CD8-positive, alpha-beta memory T cell (primary cell): ENCODE measurements around the gene NUP133. TPM values are rescaled to one million over a fixed set of nuclear protein-coding genes. Genes with fewer than 3 reads are reported as not detected.

Experiments
- CTCF ChIA-PET: fragments of 350-600 bp; sonication (Branson Sonifier 250); formaldehyde crosslinking; loops from one replicate; lab custom pipeline; 2021; ENCODE audit warnings: antibody characterized with exemption; lab: Charles Lee
- POLR2A ChIA-PET: fragments of 350-600 bp; sonication (Branson Sonifier 250); formaldehyde crosslinking; loops from one replicate; lab custom pipeline; 2021; ENCODE audit warnings: antibody characterized with exemption; lab: Charles Lee
- DNase-seq, 5 donors: peaks; one replicate each; pipeline versions ENCODE4 v3.0.0 to v3.0.0-alpha.2; 2020 to 2022; ENCODE audit warnings: mixed read lengths in 1 of 5
- H3K27ac ChIP-seq: one replicate; pipeline ENCODE4 v1.7.0; 2013; ENCODE audit warnings: low read depth, mild to moderate bottlenecking, low read length, moderate library complexity
- H3K27me3 ChIP-seq: 2 replicates; pipeline ENCODE4 v1.7.0; 2013; ENCODE audit warnings: low read length, mild to moderate bottlenecking; ENCODE audit not compliant: insufficient read depth, poor library complexity, severe bottlenecking
- H3K36me3 ChIP-seq: 2 replicates; pipeline ENCODE4 v1.7.0; 2013; ENCODE audit warnings: mild to moderate bottlenecking, low read length, moderate library complexity; ENCODE audit not compliant: insufficient read depth
- H3K4me1 ChIP-seq: 2 replicates; pipeline ENCODE4 v1.7.0; 2013; ENCODE audit warnings: mild to moderate bottlenecking, low read length, moderate library complexity; ENCODE audit not compliant: insufficient read depth
- H3K4me3 ChIP-seq: 2 replicates; pipeline ENCODE4 v1.7.0; 2013; ENCODE audit warnings: mild to moderate bottlenecking, low read length
- H3K9me3 ChIP-seq: 2 replicates; pipeline ENCODE4 v1.7.0; 2013; ENCODE audit warnings: mild to moderate bottlenecking, low read length
- H3K27ac Mint-ChIP-seq, 8 donors: one replicate each; pipeline ENCODE4 v1.8.0; 2020 to 2021; ENCODE audit warnings: mixed read lengths in 8 of 8, mild to moderate bottlenecking in 6 of 8, inconsistent platforms in 3 of 8, moderate library complexity in 3 of 8
- H3K27me3 Mint-ChIP-seq, 2 donors: one replicate each; pipeline ENCODE4 v1.8.0; 2020 to 2021; ENCODE audit warnings: mixed read lengths in 2 of 2, mild to moderate bottlenecking in 1 of 2, moderate library complexity in 1 of 2
- H3K36me3 Mint-ChIP-seq, 3 donors: one replicate each; pipeline ENCODE4 v1.8.0; 2020 to 2021; ENCODE audit warnings: mixed read lengths in 3 of 3, inconsistent platforms in 1 of 3, mild to moderate bottlenecking in 1 of 3
- H3K4me1 Mint-ChIP-seq, 3 donors: one replicate each; pipeline ENCODE4 v1.8.0; 2020 to 2021; ENCODE audit warnings: mixed read lengths in 3 of 3, inconsistent platforms in 1 of 3, mild to moderate bottlenecking in 1 of 3
- H3K4me3 Mint-ChIP-seq, 7 donors: one replicate each; pipeline ENCODE4 v1.8.0; 2020 to 2021; ENCODE audit warnings: mixed read lengths in 7 of 7, mild to moderate bottlenecking in 6 of 7, moderate library complexity in 4 of 7, inconsistent platforms in 2 of 7
- H3K9me3 Mint-ChIP-seq, 5 donors: one replicate each; pipeline ENCODE4 v1.8.0; 2020 to 2022; ENCODE audit warnings: mixed read lengths in 5 of 5, mild to moderate bottlenecking in 3 of 5, moderate library complexity in 2 of 5, inconsistent platforms in 1 of 5
- polyA plus RNA-seq: library from polyadenylated mRNA; unstranded; fragments of 300-500 nt; fragmentation: Illumina TruSeq; gene quantifications from one replicate; pipeline ENCODE4 v1.2.3, GENCODE V29; 2021
- total RNA-seq, 2 experiments: library from RNA; stranded (reverse); gene quantifications; one replicate each; pipeline ENCODE4 v1.2.3, GENCODE V29; 2021

Gene NUP133
- total and polyA plus RNA-seq, 3 experiments from 2014 or later: 19.9 to 57.9 (median 51.1) TPM

GRCh38 chr1:229448354-229448753, 59.8 kb downstream of the NUP133 start:
- no peak for DNase-seq
- H3K27ac Mint-ChIP-seq: no peak overlapping the region
- no peaks in the 10 kb centered on the region for H3K4me1 Mint-ChIP-seq
- Histone ChIP-seq H3K4me3 (no peak overlapping the region), H3K4me1 (no peaks in the 10 kb centered on the region), H3K27ac (no peak overlapping the region), H3K36me3 (peaks cover 14% of the 10 kb centered on the region), H3K27me3 (no peaks in the 10 kb centered on the region), H3K9me3 (no peaks in the 10 kb centered on the region)
- ChIA-PET POLR2A (no interaction called here), CTCF (interaction anchor here (1.1 kb wide), 1 partner anchor 8 kb away, joined by 3 read pairs; no protein-coding TSS in a partner anchor)
- no peaks in the 10 kb centered on the region for H3K27me3 Mint-ChIP-seq
- H3K4me3 Mint-ChIP-seq: no peak overlapping the region
- H3K36me3 Mint-ChIP-seq: peaks cover 0 to 68% (median 19%) of the 10 kb centered on the region in 3 donors
- H3K9me3 Mint-ChIP-seq: no peaks in the 10 kb centered on the region

- Histone ChIP-seq H3K4me1 (no peaks in the 10 kb centered on the region), H3K27me3 (no peaks in the 10 kb centered on the region), H3K4me3 (no peak overlapping the region), H3K36me3 (peaks cover 14% of the 10 kb centered on the region), H3K9me3 (no peaks in the 10 kb centered on the region), H3K27ac (no peak overlapping the region)
- H3K27ac Mint-ChIP-seq: no peak overlapping the region
- DNase-seq: no peak
- H3K4me3 Mint-ChIP-seq: no peak overlapping the region
- no peaks in the 10 kb centered on the region for H3K27me3 Mint-ChIP-seq
- ChIA-PET POLR2A (no interaction called here), CTCF (no interaction called here)
- peaks cover 0 to 68% (median 19%) of the 10 kb centered on the region in 3 donors for H3K36me3 Mint-ChIP-seq
- H3K4me1 Mint-ChIP-seq: no peaks in the 10 kb centered on the region
- no peaks in the 10 kb centered on the region for H3K9me3 Mint-ChIP-seq
Measured at GRCh38 chr1:229447809-229448252, 60.3 kb downstream of the NUP133 start.

GRCh38 chr1:229445828-229446227, 62.3 kb downstream of the NUP133 start:
- Mint-ChIP-seq H3K4me1 (peaks cover 0 to 3% (median 0%) of the 10 kb centered on the region in 3 donors), H3K9me3 (no peaks in the 10 kb centered on the region), H3K36me3 (peaks cover 0 to 71% (median 22%) of the 10 kb centered on the region in 3 donors), H3K4me3 (no peak overlapping the region), H3K27ac (no peak overlapping the region), H3K27me3 (no peaks in the 10 kb centered on the region)
- DNase-seq: no peak
- Histone ChIP-seq H3K9me3 (no peaks in the 10 kb centered on the region), H3K4me1 (no peaks in the 10 kb centered on the region), H3K36me3 (peaks cover 14% of the 10 kb centered on the region), H3K27ac (no peak overlapping the region), H3K27me3 (no peaks in the 10 kb centered on the region), H3K4me3 (no peak overlapping the region)
- POLR2A ChIA-PET: interaction anchor here (0.6 kb wide), 1 partner anchor 210 kb away, joined by 6 read pairs; no protein-coding TSS in a partner anchor
- CTCF ChIA-PET: interaction anchor here (1.7 kb wide), 1 partner anchor 187 kb away, joined by 3 read pairs; no protein-coding TSS in a partner anchor

- Mint-ChIP-seq H3K4me3 (no peak overlapping the region), H3K27ac (peak overlapping the region in 7 of 8 donors; percentile 3 to 74 (median 43)), H3K4me1 (peaks cover 0 to 3% (median 0%) of the 10 kb centered on the region in 3 donors), H3K27me3 (peaks cover under 1 to 2% of the 10 kb centered on the region in 2 donors), H3K36me3 (peaks cover 0 to 56% (median 23%) of the 10 kb centered on the region in 3 donors), H3K9me3 (no peaks in the 10 kb centered on the region)
- H3K4me3 ChIP-seq: no peak overlapping the region
- no peaks in the 10 kb centered on the region for H3K27me3 ChIP-seq
- no peaks in the 10 kb centered on the region for H3K9me3 ChIP-seq
- H3K36me3 ChIP-seq: peaks cover 14% of the 10 kb centered on the region
- DNase-seq: no peak
- H3K27ac ChIP-seq: no peak overlapping the region
- ChIA-PET POLR2A (interaction anchor here (0.6 kb wide), 1 partner anchor 25 kb away, joined by 9 read pairs; no protein-coding TSS in a partner anchor), CTCF (interaction anchor here (1.0 kb wide), 2 partner anchors 12 to 19 kb away, joined by 3 read pairs; no protein-coding TSS in a partner anchor)
- no peaks in the 10 kb centered on the region for H3K4me1 ChIP-seq
Measured at GRCh38 chr1:229440851-229441537, 67.1 kb downstream of the NUP133 start.

DNA sequence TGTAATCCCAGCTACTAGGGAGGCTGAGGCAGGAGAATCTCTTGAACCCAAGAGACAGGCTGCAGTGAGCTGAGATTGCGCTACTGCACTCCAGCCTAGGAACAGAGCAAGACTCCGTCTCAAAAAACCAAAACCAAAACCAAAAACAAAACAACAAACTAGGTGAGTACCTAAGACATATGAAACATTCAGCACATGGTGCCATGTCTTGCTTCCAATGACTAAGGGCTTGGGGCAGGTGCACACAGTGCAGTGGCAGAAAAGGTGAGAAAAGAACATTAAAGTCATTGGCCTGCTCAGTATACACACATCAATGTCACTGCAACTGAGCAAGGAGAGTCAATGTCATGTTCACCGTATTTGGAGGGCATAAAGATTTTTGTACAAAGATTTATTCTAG, 70.1 kb downstream of the NUP133 start:
- peaks cover 0 to 9% (median 5%) of the 10 kb centered on the region in 3 donors for H3K4me1 Mint-ChIP-seq
- no peak overlapping the region for H3K27ac Mint-ChIP-seq
- Histone ChIP-seq H3K36me3 (peaks cover 5% of the 10 kb centered on the region), H3K4me1 (no peaks in the 10 kb centered on the region), H3K27me3 (peaks cover 25% of the 10 kb centered on the region), H3K9me3 (no peaks in the 10 kb centered on the region), H3K4me3 (no peak overlapping the region), H3K27ac (no peak overlapping the region)
- peaks cover 0 to 34% (median 18%) of the 10 kb centered on the region in 3 donors for H3K36me3 Mint-ChIP-seq
- H3K27me3 Mint-ChIP-seq: peaks cover 17 to 18% of the 10 kb centered on the region in 2 donors
- CTCF ChIA-PET: no interaction called here
- POLR2A ChIA-PET: no interaction called here
- no peak for DNase-seq
- H3K9me3 Mint-ChIP-seq: no peaks in the 10 kb centered on the region
- H3K4me3 Mint-ChIP-seq: no peak overlapping the region

DNA sequence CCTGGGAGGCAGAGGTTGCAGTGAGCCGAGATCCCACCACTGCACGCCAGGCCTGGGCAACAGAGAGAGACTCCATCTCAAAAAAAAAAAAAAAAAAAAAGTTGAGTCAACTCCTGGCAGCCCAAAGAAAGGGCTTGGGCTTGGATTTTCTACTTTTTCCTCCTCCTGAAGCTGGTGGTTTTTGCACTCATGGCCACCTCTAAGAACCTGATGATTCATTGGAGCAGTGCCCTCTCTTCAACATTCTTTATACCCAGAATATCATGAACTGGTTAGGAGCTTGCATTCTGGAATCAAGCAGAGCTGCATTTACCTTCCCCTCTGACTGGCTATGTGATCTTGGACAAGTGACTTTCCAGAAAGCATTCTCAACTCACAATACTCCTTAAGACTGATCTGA, 70.7 kb downstream of the NUP133 start:
- H3K4me3 Mint-ChIP-seq: no peak overlapping the region
- H3K9me3 ChIP-seq: no peaks in the 10 kb centered on the region
- H3K4me1 Mint-ChIP-seq: peaks cover 0 to 14% (median 5%) of the 10 kb centered on the region in 3 donors
- DNase-seq: no peak
- peaks cover 31% of the 10 kb centered on the region for H3K27me3 ChIP-seq
- no peak overlapping the region for H3K27ac ChIP-seq
- H3K9me3 Mint-ChIP-seq: no peaks in the 10 kb centered on the region
- ChIA-PET POLR2A (interaction anchor here (0.7 kb wide), 1 partner anchor 27 kb away, joined by 8 read pairs; no protein-coding TSS in a partner anchor), CTCF (no interaction called here)
- no peaks in the 10 kb centered on the region for H3K4me1 ChIP-seq
- H3K36me3 ChIP-seq: peaks cover 5% of the 10 kb centered on the region
- no peak overlapping the region for H3K4me3 ChIP-seq
- peaks cover 21% of the 10 kb centered on the region in 2 donors for H3K27me3 Mint-ChIP-seq
- H3K36me3 Mint-ChIP-seq: peaks cover 0 to 31% (median 18%) of the 10 kb centered on the region in 3 donors
- H3K27ac Mint-ChIP-seq: no peak overlapping the region

- H3K27me3 ChIP-seq: peaks cover 39% of the 10 kb centered on the region
- H3K4me3 ChIP-seq: no peak overlapping the region
- no peak overlapping the region for H3K27ac ChIP-seq
- no peak for DNase-seq
- Mint-ChIP-seq H3K27ac (no peak overlapping the region), H3K4me1 (peaks cover 7 to 24% (median 10%) of the 10 kb centered on the region in 3 donors), H3K36me3 (peaks cover 0 to 18% (median 15%) of the 10 kb centered on the region in 3 donors), H3K9me3 (peaks cover 0 to 5% (median 0%) of the 10 kb centered on the region in 5 donors), H3K27me3 (peaks cover 29 to 33% of the 10 kb centered on the region in 2 donors), H3K4me3 (no peak overlapping the region)
- H3K9me3 ChIP-seq: no peaks in the 10 kb centered on the region
- H3K36me3 ChIP-seq: peaks cover 5% of the 10 kb centered on the region
- peaks cover 5% of the 10 kb centered on the region for H3K4me1 ChIP-seq
- POLR2A ChIA-PET: no interaction called here
- CTCF ChIA-PET: no interaction called here
Measured at GRCh38 chr1:229436201-229436600, 71.9 kb downstream of the NUP133 start.

DNA sequence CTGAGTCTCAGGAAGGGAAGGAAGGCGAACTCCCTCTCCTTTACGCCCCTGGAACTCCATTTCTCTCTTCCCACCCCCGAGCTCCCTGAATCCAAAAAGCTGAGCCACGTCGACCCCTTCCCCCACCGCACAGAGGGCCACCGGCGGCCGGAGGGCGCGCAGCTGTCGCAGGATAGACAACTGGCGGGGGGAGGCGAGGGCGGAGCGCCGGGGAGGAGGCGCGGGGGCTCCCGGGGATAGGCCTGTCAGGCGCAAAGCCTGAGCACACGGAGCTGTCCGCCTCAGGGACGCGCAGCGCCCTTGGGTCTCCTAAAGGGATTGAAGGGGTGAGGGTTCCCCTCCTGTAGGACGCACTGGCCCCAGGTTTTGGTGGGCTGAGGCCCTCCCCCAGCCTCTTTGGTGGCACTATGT, 73.5 kb downstream of the NUP133 start:
- Histone ChIP-seq H3K4me1 (peaks cover 13% of the 10 kb centered on the region), H3K27ac (no peak overlapping the region), H3K36me3 (no peaks in the 10 kb centered on the region), H3K9me3 (no peaks in the 10 kb centered on the region), H3K4me3 (no peak overlapping the region), H3K27me3 (peaks cover 50% of the 10 kb centered on the region)
- Mint-ChIP-seq H3K36me3 (peaks cover 0 to 7% (median 4%) of the 10 kb centered on the region in 3 donors), H3K4me1 (peaks cover 15 to 34% (median 19%) of the 10 kb centered on the region in 3 donors), H3K9me3 (peaks cover 0 to 6% (median 0%) of the 10 kb centered on the region in 5 donors), H3K27ac (peak overlapping the region in 1 of 8 donors; percentile 34), H3K4me3 (peak overlapping the region in 1 of 7 donors; percentile 61), H3K27me3 (peaks cover 41 to 48% of the 10 kb centered on the region in 2 donors)
- DNase-seq: no peak
- CTCF ChIA-PET: no interaction called here
- POLR2A ChIA-PET: interaction anchor here (0.6 kb wide), 1 partner anchor 720 kb away, joined by 5 read pairs; no protein-coding TSS in a partner anchor
